Fibroblast of mammary gland (primary cell): ENCODE results near the gene TMEM267.
"Not testable (repeated sequence)": the region's sequence is repeated elsewhere in the genome, so short reads cannot be mapped to it uniquely, and the experiment has no call there.

Experiments
- DNase-seq: peaks from one replicate; pipeline ENCODE4 v3.0.0-alpha.2; 2010; ENCODE audit warnings: low read depth
- H3K4me3 ChIP-seq: 2 replicates; pipeline ENCODE4 v1.5.1; 2011; ENCODE audit warnings: low read depth, mild to moderate bottlenecking, low read length, moderate library complexity; ENCODE audit not compliant: control insufficient read depth
- CTCF ChIP-seq: conservative IDR thresholded peaks from 2 replicates; pipeline ENCODE4 v1.5.1; 2011; ENCODE audit warnings: low read depth, low read length, inconsistent platforms; ENCODE audit not compliant: control insufficient read depth, insufficient read depth

The TMEM267 gene

DNA sequence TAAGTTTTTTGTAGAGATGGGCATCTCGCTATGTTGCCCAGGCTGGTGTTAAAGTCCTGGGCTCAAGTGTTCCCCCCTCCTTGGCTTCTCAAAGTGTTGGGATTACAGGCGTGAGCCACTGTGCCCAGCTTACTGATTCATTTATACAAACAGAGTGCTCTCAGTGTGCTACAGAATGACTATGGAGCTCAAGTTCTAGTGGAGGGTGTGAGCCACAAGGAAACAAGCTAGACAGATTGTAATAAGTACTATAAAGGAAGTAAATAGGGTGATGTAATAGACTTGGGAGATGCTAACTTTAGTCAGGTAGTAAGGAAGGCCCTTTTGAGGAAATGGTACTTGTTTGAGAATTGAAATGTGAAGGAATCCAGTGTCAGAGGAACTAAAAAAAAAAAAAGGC is 1.7 kb upstream of the TMEM267 start:
- no peak for TF ChIP-seq CTCF
- no peak overlapping the region for H3K4me3 ChIP-seq
- DNase-seq = no peak

DNA sequence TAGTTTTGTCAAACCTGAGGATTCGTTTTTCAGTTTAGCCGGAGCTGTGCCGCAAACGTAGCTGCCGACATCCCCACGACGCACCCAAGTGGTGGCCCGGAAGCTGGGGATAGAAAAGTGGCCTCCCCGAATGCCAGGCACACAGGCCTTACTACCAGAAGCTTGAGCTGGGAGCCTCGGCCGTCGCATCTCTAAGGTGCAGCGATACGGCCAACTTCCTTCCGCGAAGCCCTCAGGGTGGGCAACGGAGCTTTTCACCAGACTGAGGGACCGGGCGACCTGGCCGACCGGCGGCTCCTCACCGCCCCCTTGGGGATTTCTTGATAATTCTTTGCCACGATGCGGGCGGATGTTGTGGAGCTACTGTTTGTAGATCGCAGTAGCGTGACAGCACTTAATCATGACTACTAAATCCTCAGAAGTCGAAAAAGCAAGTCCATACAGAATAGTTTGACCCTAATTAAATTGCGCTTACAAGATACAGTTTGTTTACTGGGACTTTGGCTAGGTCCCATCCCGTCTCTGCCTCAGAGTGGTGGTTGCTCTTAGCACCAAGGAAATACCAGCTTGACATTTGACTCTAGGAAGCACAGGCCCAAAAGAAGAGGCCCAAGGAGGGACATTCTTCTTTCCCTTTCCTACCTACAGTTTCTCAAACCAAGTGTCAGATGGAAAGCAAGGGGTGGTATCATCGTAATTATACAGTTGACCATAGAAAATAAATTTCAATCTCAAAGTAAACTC is 613 bp upstream of the TMEM267 start:
- peak overlapping the region; percentile 80 for H3K4me3 ChIP-seq
- peak; percentile 80 for DNase-seq
- TF ChIP-seq CTCF = peak; percentile 50

DNA sequence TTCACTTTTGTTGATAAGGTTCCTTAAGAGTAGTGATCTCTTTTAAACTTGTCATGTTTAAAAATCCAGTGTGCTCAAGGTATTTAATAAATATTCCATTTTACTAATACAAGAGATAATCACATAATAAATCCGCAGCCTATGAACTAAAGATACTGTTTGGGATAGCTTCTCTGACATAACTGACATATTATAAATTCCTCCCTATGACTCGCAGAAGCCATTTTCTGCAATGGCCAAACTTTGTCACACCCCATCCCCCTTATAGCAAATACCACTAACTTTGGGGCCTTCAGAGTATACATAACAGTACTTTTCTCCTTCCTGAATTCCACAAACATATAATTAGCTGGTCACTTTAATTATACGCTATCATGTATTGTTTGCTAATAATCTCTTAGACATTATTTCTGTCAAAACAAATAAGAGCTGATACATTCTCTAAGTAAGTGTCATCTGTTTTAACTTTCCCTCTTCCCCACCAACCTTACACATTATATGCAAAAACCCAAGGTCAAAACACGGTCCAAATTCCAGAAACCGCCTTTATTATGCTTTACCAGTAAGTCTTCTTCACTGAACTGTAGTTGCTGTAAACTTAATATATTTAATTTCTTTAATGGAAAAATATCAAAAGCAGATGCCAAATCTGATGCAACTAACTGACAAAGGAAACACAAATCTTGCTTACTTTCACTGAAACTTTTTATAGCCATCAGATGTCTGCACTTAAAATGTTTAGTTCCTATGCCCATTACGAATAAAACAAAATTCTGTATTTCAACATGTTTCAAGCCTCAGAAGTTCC is 971 bp downstream of the TMEM267 start:
- DNase-seq = no peak

GRCh38 chr5:43469671-43470391 is 13.8 kb downstream of the TMEM267 start:
- TF ChIP-seq CTCF = no peak
- no peak overlapping the region for H3K4me3 ChIP-seq
- no peak for DNase-seq

More for the DNA sequence above, 971 bp downstream of the TMEM267 start:
- TF ChIP-seq CTCF = no peak
- H3K4me3 ChIP-seq = peak overlapping the region; percentile 80

DNA sequence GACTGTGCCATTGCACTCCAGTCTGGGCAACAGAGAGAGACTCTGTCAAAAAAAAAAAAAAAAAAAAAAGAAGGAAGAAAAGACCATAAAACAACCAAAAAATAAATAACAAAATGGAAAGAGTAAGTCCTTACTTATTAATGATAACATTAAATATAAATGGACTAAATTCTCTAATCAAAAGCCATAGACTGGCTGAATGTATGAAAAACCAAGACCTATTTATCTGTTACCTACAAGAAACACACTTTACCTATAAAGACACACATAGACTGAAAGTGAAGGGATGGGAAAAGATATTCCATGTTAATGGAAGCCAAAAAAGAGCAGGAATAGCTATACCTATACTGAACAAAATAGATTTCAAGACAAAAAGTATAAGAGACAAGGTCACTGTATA is 16.6 kb downstream of the TMEM267 start:
- no peak overlapping the region for H3K4me3 ChIP-seq
- no peak for DNase-seq
- no peak for TF ChIP-seq CTCF

GRCh38 chr5:43465455-43465854 is 18.2 kb downstream of the TMEM267 start:
- H3K4me3 ChIP-seq, DNase-seq: not testable (repeated sequence)

- TF ChIP-seq CTCF = no peak
- no peak for DNase-seq
- H3K4me3 ChIP-seq = no peak overlapping the region
Observed at GRCh38 chr5:43461066-43461465, 22.6 kb downstream of the TMEM267 start.
